Kidney epithelial cell (primary cell): ENCODE results near the gene ERGIC1. TPM values are rescaled to one million over a fixed set of nuclear protein-coding genes. Genes with fewer than 3 reads are reported as not detected.

Experiments used
- DNase-seq: peaks from one replicate; pipeline ENCODE4 v3.0.0-alpha.2; 2010; ENCODE audit warnings: low read depth
- H3K27me3 ChIP-seq: 2 replicates; pipeline ENCODE4 v1.6.0; 2011; ENCODE audit warnings: low read length; ENCODE audit not compliant: control insufficient read depth, insufficient read depth
- H3K36me3 ChIP-seq: 2 replicates; pipeline ENCODE4 v1.5.1; 2011; ENCODE audit warnings: low read length; ENCODE audit not compliant: control insufficient read depth, insufficient read depth
- H3K4me3 ChIP-seq: 2 replicates; pipeline ENCODE4 v1.5.1; 2011; ENCODE audit warnings: low read depth, mild to moderate bottlenecking, control low read depth, low read length
- total RNA-seq: library from RNA; depleted of rRNA; stranded (reverse); fragments of >200 nt; gene quantifications from 2 replicates; pipeline ENCODE4 v1.2.3, GENCODE V29; 2015
- TF ChIP-seq, protein P1 (sequence below): IDR thresholded peaks from 2 replicates; pipeline ENCODE4 v1.5.1; 2011; ENCODE audit warnings: mild to moderate bottlenecking, moderate library complexity, low read length, control low read depth, inconsistent platforms; ENCODE audit not compliant: insufficient read depth, poor library complexity, severe bottlenecking

The ERGIC1 gene
- total RNA-seq, 1 donor from 2014 or later: 183 TPM

DNA sequence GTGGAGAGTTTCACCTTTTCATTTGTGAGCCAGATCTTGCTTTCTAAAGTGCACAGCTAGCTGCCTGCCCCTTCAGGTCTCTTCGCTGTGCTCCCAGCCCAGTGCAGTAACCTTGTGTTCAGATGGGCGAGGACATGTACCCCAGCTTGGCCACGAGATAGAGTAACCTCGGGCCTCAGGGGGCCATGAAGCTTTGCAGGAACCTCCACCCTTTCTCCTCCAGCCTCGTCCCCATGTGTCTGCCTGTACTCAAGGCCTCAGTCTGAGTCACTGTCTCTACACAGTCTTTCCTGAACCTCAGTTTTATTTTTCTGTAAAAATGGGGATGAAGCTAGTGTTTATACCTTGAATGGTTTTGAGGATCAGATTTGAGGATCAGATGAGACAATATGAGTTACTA is 37.9 kb downstream of the ERGIC1 start:
- Histone ChIP-seq H3K27me3 (no peaks in the 10 kb centered on the region), H3K36me3 (no peaks in the 10 kb centered on the region), H3K4me3 (no peak overlapping the region)
- DNase-seq: no peak
- TF ChIP-seq, protein P1, sequence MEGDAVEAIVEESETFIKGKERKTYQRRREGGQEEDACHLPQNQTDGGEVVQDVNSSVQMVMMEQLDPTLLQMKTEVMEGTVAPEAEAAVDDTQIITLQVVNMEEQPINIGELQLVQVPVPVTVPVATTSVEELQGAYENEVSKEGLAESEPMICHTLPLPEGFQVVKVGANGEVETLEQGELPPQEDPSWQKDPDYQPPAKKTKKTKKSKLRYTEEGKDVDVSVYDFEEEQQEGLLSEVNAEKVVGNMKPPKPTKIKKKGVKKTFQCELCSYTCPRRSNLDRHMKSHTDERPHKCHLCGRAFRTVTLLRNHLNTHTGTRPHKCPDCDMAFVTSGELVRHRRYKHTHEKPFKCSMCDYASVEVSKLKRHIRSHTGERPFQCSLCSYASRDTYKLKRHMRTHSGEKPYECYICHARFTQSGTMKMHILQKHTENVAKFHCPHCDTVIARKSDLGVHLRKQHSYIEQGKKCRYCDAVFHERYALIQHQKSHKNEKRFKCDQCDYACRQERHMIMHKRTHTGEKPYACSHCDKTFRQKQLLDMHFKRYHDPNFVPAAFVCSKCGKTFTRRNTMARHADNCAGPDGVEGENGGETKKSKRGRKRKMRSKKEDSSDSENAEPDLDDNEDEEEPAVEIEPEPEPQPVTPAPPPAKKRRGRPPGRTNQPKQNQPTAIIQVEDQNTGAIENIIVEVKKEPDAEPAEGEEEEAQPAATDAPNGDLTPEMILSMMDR: no peak

DNA sequence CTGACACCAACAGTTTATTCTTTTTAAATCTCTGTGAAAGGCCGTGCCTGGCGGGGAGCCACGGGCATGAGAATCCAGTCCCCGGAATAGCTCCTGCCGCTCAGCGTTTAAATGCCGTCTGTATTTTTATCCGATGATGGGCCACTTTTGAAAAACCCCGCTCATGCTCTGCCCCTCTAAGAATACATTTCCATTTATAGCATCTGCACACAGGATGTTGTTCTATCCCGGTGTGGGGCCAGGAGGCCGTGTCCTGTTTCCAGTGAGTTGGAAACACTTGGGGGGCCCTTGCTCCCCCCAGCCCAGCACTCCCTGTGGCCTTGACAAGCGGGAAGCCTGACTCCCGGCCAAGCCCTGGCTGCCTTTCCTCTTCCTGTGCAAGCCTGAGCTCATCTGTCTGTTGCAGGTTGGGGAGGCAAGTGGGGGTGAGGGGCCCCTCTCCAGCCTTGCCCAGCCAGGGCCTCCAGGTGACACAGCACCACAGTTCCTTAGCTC is 39.0 kb downstream of the ERGIC1 start:
- H3K4me3 ChIP-seq: no peak overlapping the region
- TF ChIP-seq, protein P1: no peak
- no peak for DNase-seq
- H3K27me3 ChIP-seq: no peaks in the 10 kb centered on the region
- no peaks in the 10 kb centered on the region for H3K36me3 ChIP-seq

DNA sequence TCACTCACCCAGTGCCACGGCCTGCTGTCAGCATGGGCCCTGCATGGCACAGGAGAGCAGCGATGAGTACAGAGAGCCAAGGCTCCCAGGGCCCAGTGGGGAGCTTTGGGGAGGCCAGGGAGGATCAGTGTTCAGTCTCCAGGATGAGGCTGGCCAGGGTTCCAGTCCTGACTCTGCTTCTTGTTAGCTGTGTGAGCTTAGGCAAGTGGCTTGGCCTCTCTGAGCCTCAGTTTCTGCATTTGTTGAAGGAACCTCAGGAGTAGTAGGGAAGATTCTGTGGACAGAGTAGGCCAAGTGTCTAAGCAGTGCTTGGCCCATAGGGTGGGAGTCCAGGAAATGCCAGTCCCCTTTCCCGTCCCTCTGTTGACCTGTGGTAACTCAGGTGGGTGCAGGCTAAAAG is 39.5 kb downstream of the ERGIC1 start:
- no peaks in the 10 kb centered on the region for H3K27me3 ChIP-seq
- no peak overlapping the region for H3K4me3 ChIP-seq
- H3K36me3 ChIP-seq: no peaks in the 10 kb centered on the region
- TF ChIP-seq, protein P1: no peak
- DNase-seq: no peak

DNA sequence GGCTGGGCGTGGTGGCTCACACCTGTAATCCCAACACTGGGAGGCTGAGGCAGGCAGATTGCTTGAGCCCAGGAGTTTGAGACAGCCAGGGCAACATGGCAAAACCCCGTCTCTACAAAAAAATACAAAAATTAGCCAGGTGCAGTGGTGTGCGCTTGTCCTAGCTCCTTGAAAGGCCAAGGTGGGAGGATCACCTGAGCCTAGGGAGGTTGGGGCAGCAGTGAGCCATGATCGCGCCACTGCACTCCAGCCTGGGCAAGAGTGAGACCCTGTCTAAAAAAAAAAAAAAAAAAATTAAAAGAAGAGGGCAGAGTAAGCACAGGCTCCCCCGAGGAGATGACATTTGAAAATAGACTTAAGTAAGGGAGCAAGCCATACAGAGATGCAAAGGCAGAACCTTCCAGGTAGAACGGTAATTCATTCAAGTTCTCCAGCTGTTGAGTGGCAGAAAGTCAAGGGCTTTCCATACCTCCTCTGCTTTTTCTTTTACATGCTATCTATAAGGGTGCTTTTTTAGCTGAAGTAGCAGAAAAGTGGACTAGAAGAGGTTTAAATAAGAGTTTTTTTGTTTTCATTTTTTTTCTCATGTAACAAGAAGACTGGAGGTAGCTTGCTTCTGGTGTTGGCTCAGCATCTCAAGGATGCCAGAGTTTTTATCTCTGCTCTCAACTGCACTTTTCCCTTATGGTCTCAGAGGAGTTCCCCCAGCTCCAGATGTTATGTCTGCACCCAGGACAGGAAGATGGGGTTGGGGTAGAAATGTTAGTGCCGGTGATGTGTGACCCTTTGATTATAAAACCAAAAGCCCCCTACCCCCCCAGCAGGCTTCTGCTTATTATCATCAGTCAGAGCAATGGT is 40.8 kb downstream of the ERGIC1 start:
- Histone ChIP-seq H3K36me3 (no peaks in the 10 kb centered on the region), H3K4me3 (no peak overlapping the region), H3K27me3 (no peaks in the 10 kb centered on the region)
- DNase-seq: no peak
- TF ChIP-seq, protein P1: no peak

DNA sequence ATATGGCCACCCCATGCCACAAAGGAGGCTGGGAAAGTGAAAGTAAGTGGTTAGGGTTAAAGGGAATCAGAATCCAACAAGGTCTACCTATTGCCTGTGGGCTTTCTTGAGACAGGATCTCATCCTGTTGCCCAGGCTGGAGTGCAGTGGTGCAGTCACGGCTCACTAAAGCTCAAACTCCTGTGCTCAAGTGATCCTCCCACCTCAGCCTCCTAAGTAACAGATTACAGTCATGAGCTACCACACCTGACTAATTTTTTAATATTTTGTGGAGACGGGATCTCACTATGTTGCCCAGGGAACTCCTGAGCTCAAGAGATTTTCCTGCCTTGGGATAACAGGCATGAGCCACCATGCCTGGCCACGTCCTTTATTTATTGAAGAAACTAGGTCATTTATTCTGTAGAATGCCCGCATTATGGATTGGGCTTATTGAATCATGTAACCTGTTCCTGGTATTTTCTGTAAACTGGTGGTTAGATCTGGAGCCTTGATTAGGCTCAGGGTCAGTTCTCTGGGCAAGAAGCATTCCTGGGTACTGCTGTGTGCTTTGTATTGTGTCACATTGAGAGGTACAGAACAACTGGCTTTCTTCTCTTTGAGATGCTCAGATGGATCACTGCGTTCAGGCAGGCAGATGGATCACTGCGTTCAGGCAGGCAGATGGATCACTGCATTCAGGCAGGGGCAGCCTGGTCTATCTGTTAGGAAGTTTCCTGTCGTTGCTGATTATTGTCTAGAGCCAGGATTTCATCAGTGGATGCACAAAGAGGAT is 41.6 kb downstream of the ERGIC1 start:
- H3K4me3 ChIP-seq: no peak overlapping the region
- H3K36me3 ChIP-seq: no peaks in the 10 kb centered on the region
- TF ChIP-seq, protein P1: no peak
- no peak for DNase-seq
- no peaks in the 10 kb centered on the region for H3K27me3 ChIP-seq
